ENCODE measurements around the gene TIMP2. TPM values are rescaled to one million over a fixed set of nuclear protein-coding genes. Genes with fewer than 3 reads are reported as not detected.

TIMP2 gene
- total RNA-seq, 1 donor from 2014 or later, result 34.1 TPM

DNA sequence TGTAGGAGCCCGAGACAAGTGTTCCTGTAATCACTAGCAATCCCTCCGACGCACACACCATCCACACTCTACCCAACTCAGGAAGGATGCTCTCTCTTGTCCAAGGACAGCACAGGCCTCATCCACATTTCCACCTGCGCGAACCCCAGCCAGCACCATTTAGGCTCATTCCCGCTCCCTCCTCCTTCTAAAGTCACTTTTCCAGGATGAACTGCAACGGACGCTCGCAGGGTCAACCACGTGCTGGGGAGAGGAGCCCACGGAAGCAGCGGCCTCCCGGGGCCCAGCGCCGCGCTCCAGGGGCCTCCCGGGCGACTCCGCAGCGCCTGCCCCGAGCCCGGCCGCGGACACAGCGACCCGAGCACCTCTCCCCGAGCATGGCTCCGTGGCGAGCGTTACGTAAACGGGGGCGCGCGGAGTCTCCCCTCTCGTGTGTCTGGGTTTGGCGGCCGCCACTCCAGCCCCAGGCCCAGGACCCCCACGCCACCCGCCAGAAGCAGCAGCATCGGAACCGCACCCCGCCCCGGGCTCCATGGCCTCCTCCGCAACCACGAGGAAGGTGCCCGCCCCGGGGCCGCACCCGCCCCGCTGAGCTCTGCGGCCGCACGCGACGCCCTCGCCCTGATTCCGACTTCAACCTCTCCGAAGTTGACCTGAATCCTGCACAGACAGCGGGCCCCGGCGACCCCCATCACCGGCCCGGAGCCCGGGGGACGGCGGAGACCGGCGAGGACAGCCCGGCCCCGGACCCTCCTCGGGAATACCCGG lies 85.2 kb downstream of the TIMP2 start:
- no peak for DNase-seq (ENCODE audit: low read depth, low spot score)

DNA sequence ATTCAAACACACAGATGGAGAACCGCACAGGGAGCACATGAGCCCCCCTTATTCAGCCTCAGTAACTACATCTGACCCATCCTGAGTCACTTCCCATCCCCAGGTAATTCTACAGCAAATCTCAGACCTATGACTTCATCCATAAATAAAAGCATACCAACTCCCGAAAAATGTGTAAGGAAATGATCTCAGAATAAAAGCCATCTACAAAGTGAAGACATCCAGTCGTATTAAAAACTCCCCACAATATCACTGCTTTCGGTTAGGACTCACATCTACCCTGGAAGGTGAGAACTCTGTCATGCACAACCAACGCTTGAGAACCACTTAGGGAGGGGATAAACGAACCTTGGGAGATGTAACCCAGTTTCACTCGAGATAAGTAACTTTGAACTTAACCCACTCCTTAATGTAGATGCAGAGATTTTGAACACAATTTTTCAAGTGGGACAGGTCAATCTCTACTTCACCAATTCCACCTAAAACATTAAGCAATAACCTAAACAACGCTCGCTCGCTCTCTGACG lies 85.9 kb downstream of the TIMP2 start:
- DNase-seq (ENCODE audit: low read depth, low spot score), result no peak

GRCh38 chr17:78838574-78839005 lies 86.6 kb downstream of the TIMP2 start:
- no peak for DNase-seq (ENCODE audit: low read depth, low spot score)

DNA sequence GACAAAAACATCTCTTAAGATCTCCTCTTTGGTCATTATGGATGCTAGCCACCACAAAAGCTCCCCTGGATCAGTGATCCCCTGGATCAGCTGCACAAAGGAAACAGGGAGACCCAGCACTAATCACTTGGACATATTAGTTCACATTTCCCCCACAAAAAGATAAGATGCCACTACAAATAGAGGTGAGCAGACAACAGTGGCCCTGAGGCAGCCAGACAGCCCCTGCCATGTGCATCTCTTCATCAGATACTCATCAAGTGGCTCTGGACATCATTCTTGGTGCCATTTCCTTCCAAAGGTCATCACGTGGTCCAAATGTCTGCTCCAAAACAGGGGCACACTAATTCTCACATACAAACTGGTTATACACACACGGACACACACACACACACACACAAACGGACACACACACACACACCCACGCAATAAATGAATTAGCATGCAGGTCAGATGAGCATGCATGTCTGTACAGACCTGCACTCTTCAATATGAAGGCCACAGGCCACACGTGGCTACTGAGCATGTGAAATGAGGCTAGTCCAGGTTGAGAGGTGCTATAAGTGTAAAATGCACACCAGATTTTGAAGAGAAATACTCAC lies 88.7 kb downstream of the TIMP2 start:
- DNase-seq (ENCODE audit: low read depth, low spot score), result no peak

- no peak for DNase-seq (ENCODE audit: low read depth, low spot score)
Observed at GRCh38 chr17:78834571-78834970, 90.6 kb downstream of the TIMP2 start.

- DNase-seq (ENCODE audit: low read depth, low spot score), result no peak
Observed at GRCh38 chr17:78832541-78832810, 92.7 kb downstream of the TIMP2 start.

DNA sequence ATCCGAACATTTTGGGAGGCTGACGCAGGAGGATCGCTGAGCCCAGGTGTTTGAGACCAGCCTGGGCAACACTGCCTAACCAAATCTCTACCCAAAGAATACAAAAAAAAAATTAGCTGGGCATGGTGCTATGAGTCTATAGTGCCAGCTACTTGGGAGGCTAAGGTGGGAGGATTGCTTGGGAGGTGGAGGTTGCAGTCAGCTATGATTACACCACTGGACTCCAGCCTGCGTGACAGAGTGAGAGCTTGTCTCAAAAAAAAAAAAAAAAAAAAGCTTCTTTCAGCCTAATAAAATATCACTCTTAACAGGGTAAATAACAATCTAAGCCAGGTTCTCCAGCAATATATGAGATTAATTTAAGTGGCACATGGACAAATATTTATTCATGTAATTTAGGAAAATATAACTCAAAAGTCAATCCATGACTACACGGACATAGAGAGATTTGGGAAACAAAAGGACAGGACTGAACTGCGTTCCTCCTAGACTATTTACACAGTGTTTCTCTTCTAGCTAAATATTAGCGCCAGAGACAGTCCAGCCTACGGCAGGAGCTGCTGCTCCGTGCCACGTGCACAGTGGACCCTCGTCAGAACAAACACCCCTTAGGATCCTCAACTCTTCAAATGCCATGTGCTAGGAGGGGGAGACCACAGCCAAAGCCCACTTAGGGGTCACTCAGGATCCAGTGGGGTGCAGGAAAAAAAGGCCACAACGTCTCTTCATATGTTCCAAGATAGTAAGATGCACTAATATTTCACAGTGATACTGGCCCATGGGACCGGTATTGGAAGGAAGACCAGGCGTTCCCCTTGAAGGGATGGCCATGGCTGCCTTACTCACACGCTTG lies 93.3 kb downstream of the TIMP2 start:
- no peak for DNase-seq (ENCODE audit: low read depth, low spot score)

DNA sequence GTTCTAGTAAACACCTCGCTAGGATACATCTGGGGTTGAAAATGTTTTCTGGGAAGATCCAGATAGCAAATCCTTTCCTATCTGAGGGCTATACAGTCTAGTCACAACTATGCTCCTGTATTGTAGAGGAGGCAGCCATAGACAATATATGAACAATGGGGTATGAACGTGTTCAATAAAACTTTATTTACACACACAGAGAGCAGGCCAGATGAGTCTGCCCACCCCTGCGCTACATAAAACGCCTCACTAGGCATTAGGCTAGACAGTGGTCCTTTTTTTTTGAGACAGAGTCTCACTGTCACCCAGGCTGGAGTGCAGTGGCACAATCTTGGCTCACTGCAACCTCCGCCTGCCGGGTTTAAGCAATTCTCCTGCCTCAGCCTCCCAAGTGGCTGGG lies 95.7 kb downstream of the TIMP2 start:
- DNase-seq (ENCODE audit: low read depth, low spot score), result no peak

- DNase-seq (ENCODE audit: low read depth, low spot score), result no peak
Observed at GRCh38 chr17:78828470-78829185, 96.6 kb downstream of the TIMP2 start.

- DNase-seq (ENCODE audit: low read depth, low spot score), result no peak
Observed at GRCh38 chr17:78826836-78827509, 98.2 kb downstream of the TIMP2 start.

DNA sequence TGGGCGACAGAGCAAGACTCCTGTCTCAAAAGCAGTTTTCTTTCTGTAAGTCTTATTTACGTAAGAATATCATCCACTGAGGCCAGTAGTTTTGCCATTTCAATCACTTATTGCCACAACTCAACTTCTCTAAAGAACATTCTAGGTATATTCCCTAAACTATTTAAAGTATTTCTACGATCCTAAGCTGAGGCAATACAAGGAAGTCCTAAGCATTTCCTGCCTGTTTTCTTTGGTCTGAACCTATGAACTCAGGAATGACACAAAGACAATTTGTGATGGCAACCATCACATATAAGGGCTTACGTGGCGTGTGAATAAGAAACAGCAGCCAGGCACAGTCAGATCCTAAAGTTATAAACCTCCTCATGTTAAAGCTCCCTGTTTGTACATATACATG lies 98.8 kb downstream of the TIMP2 start:
- DNase-seq (ENCODE audit: low read depth, low spot score), result no peak

- DNase-seq (ENCODE audit: low read depth, low spot score), result no peak
Observed at GRCh38 chr17:78825696-78826095, 99.5 kb downstream of the TIMP2 start.

- DNase-seq (ENCODE audit: low read depth, low spot score), result no peak
Observed at GRCh38 chr17:78824240-78824639, 100.9 kb downstream of the TIMP2 start.

GRCh38 chr17:78823282-78824046 lies 101.7 kb downstream of the TIMP2 start:
- DNase-seq (ENCODE audit: low read depth, low spot score), result no peak

DNA sequence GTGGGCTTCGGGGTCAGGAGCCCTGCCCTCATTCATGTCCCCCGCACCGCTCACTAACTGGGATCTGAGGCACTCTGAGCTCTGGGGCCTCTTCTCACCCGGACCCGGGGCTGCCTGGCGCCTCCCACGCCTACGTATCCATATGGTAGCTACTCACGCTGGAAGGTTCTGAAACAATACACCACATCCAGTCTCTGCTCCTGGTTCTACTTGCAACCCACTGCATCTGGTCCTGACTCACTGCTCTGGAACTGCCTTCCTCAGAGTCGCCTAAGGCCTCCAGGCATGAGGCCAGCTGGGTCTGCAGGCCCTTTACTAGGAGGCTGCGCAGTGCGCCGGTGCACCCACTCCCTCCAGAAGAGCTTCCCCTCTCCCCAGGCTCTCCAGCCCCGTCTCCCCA lies 102.6 kb downstream of the TIMP2 start:
- DNase-seq (ENCODE audit: low read depth, low spot score), result no peak

GRCh38 chr17:78821961-78822360 lies 103.2 kb downstream of the TIMP2 start:
- no peak for DNase-seq (ENCODE audit: low read depth, low spot score)

DNA sequence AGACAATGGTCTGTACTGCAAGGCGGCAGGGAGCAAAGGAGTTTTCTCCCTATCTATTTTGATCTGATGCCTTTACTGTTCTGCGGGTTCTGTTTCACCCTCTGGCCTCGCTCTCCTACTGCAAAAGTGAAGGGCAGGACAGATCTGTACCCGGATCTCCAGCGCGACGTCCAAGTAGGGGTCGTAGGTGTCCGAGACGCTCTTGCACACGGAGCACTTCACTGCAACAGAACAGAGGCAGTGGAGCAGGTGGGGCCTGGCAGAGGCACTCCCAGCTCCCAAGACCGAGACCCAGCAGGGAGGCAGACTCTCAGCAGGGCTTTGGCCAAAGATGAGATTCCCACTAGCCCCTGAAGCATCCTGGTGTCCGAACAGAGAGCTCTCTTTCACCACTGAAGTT lies 104.3 kb downstream of the TIMP2 start:
- no peak for DNase-seq (ENCODE audit: low read depth, low spot score)

GRCh38 chr17:78819806-78820792 lies 105.1 kb downstream of the TIMP2 start:
- DNase-seq (ENCODE audit: low read depth, low spot score), result no peak

GRCh38 chr17:78819402-78819801 lies 105.8 kb downstream of the TIMP2 start:
- no peak for DNase-seq (ENCODE audit: low read depth, low spot score)

Data from pulmonary artery endothelial cell (primary cell).